Loucy (cell line): ENCODE results near the gene AHNAK.

Experiments
- EZH2phosphoT487 ChIP-seq: fragments of 200-600 bp; IDR thresholded peaks from 2 replicates; pipeline ENCODE4 v1.6.1; 2018; ENCODE audit warnings: antibody characterized with exemption, mild to moderate bottlenecking, moderate library complexity, borderline replicate concordance
- TF ChIP-seq, protein P1 (sequence below): fragments of 200-600 bp; sonication (generic); conservative IDR thresholded peaks from 2 replicates; pipeline ENCODE4 v1.5.1; 2014; ENCODE audit warnings: mild to moderate bottlenecking, antibody characterized with exemption, low read length

DNA sequence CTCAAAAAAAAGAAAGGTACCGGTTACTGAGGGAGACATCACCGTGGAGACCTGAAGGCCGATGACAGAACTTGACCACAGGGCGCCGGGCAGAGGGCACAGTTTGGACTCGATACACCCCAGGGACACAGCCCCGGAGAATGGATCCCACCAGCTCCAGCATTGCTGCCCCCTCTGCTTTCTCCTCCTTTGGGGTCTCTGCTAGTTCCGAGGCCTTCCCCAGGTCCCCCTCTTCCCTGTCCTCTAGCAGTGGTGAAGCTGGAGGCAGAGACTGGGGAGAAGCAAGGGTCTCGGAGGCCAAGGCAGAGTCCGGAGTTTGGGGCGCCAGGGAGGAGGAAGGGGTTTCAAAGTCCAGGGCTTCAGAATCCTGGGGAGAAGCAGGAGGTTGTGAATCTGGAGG lies 31.9 kb upstream of the AHNAK start:
- TF ChIP-seq, protein P1, sequence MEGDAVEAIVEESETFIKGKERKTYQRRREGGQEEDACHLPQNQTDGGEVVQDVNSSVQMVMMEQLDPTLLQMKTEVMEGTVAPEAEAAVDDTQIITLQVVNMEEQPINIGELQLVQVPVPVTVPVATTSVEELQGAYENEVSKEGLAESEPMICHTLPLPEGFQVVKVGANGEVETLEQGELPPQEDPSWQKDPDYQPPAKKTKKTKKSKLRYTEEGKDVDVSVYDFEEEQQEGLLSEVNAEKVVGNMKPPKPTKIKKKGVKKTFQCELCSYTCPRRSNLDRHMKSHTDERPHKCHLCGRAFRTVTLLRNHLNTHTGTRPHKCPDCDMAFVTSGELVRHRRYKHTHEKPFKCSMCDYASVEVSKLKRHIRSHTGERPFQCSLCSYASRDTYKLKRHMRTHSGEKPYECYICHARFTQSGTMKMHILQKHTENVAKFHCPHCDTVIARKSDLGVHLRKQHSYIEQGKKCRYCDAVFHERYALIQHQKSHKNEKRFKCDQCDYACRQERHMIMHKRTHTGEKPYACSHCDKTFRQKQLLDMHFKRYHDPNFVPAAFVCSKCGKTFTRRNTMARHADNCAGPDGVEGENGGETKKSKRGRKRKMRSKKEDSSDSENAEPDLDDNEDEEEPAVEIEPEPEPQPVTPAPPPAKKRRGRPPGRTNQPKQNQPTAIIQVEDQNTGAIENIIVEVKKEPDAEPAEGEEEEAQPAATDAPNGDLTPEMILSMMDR: no peak
- TF ChIP-seq EZH2phosphoT487: no peak
